Activated effector memory CD4-positive, alpha-beta T cell treated with Interleukin-2 at 50 U/mL for 16 hours (primary cell): Measurements from ENCODE around the gene MICAL3.

ENCODE experiments used
- DNase-seq: peaks from one replicate; pipeline ENCODE4 v3.0.0-alpha.2; 2020

MICAL3 gene

DNA sequence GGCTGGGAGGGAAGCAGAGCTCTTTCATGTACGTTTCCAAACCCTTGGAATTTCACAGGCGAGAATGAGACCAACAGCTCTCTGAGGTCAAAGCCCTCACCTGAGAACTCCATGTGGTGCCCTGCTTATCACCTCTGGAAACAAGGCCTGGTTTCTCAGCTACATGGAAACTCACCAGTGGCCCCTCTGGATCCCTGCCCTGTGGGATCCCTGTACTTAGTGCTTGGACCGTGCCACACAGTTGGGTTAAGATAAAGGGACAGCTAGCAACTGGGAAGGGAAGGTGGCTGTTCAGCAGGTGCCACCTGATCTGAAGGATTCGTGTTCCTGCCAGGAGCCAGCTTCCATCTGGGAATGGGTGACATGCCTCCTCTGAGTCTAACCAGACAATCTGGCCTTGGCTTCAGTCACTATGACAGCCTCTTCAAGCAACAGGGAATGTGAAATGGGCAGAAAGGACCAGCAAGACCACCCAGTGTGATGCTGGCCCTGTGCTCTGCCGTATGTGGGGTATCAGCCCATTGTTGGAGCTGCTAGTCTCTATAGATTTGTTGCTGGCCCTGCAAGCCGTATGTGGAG, 195.8 kb downstream of the MICAL3 start:
- no peak for DNase-seq

DNA sequence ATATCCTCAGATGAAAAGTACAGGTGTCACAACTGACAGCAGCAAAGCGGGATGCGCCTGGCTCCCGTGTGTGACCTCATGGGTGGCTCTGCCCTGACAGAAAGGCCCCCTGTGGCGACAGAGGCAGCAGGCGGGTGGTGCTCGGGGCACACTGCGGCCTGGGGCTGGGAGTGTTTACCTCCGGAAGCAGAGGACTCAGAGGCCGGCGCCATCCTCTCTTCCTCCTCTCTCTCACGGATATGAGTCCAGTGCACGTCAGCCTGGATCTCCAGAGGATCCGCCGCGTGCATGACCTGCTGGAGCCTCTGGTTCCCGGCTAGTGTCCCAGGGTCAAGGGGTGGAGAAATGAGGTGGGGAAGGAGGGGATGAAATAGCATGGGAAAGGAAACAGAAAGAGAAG, 196.9 kb downstream of the MICAL3 start:
- DNase-seq = no peak

DNA sequence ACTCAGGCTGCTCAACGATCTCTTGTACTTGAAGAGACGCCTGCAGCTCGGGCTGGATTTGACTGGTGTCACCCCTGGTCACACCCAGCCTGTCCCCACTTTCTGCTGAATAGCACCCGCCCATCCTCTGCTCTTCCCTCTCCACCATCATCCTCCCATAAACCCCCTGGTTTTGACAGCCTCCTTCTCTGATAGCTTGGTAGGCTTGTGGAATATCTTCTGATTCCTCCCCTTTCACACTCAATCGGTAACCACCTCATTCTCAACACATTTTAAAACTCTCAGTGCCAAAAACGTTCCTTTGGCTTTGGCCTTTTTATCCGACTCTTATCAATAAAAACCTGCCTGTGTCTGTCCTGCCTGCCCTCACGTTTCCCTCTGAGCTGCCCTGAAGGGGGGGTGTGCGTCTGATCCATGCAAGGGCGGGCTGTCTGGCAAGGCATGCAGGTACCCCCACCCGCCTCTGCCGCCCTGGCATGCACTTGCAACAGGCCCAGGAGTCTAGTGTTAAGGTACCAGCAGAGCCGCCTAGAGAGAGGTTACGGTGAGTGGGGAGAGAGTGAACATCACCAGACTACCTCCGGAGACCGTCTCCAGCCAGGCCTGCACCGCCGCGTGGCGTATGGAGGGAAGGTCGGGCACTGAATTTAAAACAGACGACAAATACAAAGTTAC, 198.3 kb downstream of the MICAL3 start:
- DNase-seq = no peak

DNA sequence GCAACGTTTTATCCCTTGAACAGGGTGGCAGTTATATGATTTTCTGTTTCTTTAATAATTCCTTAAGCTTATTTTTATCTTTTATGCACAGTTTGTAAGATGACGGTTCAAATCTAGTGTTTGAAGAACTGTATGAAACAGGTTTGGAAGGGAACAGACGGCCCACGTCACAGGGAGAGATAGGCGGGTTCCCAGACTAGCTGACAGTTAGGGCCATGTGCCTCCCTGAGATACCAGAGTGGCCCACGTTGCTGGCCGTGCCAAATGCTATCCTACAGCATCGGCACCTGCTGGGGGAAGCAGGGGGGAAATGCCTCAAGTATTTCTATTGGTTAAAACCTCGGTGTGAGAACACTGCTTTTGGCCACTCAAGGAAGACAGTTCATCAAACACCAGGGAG, 199.9 kb downstream of the MICAL3 start:
- DNase-seq = no peak

DNA sequence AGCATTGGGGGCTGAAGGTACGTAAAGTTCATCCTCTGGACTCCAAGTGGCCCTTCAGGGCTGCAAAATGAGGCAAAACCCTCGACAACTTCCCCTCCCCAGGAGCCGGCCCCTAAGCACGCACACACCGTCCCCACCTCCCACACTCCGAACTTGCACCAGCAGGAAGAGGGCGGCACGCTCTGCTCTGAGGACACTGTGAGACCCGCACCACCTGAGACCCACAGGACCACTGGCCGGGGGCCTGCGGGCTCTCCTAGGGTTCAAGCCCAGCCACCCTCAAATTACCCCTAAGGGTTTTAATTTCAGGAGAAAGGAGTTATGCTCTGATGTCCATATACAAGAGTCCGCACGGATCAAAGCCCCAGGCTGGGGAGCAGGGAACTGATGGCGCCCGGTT, 200.4 kb downstream of the MICAL3 start:
- no peak for DNase-seq

DNA sequence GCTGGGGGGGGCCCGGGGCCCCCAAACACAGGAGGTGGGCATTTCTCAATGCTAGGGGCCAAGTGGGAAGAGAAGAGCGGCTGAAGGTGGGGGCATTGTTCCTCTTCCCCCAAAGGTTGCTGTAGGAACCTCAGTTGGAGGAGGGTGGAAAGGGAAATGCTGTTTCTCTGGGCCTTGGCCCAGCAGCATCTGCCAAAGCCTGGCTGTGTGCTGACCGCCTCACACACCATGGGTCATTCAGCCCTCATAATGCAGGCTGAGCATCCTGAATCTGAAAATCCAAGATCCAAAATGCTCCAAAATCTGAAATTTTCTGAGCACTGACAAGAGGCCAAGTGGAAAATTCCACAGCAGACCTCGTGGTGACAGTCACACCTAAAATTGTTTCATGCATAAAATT, 201.1 kb downstream of the MICAL3 start:
- no peak for DNase-seq

DNA sequence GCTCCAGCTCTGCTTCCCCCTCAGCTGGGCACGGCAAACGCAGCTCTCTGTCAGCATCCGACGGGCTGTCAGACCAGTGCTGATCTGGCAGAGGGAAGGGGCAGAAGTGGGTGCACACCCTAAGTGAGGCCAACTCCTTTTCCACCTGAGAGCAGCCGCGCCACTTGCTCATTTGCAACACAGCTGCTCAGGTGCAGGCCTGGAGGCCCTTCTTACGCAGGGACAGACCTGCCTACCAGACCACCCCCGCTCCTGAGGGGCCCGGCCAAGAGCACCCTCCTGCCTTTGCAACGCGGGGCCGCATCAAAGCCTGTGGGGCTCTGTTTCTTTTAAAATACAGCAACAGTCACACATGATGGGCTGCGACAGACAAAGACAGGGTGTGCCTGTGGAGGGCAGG, 202.3 kb downstream of the MICAL3 start:
- DNase-seq = no peak

DNA sequence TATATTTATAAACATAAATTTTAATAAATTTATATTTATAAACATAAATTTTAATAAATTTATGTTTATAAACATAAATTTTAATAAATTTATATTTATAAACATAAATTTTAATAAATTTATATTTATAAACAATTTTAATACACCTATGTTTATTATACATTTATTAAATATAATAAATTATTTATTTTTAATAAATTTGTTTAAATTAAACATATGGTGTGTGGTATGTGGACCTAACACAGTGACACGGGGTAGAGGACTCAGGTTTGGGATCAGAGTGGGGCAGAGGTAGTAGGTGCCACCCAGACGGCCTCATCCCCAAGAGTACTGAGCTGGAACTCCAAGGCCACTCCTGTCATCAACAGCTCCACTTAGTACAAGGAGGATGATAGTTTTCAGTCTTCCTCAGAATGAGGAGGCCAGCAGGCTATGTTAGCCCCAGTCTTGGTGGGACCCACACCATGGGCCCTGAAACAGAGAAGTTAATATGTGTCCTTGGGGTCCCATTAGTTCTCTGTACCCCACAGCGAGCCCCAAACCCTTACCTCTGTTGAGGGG, 203.4 kb downstream of the MICAL3 start:
- DNase-seq = no peak

DNA sequence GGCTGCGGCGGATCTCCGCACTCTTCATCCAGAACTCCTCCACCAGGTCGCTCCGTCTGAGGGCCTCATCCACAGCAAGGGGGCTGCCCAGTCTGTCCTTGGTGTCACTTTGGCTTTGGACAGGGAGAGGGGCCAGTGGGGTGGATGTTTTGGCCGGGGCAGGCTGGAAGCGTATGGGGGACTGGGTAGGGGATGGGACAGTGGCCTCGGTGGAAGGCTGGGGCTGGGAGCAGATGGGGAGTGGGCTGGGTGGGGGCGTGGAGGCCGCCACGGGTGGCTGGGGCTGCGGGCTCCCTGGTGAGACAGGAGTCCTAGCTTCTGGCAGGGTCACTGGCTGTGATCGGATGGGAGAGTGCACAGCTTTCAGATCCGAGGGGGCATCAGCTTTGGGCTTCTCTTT, 205.7 kb downstream of the MICAL3 start:
- no peak for DNase-seq

DNA sequence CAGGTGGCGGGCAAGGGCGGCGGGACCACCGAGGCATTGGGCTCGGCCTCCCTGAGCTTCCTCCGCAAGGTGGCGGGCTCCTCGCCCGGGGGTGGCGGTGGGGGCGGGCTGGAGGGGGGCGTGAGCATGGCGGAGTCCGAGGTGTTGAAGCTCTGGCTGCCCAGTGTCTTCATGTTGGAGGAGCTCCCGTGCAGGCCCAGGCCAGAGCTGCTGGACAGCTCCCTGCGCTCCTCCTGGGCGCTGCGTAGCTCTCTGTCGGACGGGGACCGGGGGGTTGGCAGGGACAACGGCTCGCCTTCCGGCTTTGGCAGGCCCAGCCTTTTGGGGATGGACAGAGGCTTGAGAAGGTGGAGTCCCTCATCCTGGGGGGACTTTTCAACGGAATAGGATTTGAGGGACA, 206.2 kb downstream of the MICAL3 start:
- DNase-seq = no peak

DNA sequence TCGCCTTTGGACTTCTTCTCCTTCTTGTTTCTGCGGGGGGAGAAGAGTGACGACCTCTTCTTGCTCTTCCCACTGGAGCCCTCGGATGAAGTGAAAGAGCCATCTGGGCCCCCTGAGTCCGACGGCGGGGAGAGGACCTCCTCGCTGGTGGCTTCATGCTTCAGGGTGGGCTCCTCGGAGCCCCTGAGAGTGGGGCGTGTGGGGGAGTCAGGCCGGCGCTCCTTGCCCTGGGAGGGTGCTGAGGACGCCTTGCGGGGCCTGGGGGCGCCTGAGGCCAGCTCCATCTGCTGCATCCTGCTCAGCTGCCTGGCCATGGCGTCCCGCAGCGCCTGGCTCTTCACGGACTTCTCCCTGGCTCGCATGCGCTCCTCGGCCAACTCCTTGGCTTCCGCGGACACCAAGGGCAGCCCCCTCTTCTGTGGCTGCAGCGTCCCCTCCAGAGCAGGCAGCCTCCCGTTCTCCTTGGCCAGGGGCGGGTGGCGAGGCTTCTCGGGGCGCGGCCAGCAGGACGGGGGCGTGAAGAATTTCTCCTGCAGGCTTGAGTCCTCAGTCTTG, 206.8 kb downstream of the MICAL3 start:
- no peak for DNase-seq

DNA sequence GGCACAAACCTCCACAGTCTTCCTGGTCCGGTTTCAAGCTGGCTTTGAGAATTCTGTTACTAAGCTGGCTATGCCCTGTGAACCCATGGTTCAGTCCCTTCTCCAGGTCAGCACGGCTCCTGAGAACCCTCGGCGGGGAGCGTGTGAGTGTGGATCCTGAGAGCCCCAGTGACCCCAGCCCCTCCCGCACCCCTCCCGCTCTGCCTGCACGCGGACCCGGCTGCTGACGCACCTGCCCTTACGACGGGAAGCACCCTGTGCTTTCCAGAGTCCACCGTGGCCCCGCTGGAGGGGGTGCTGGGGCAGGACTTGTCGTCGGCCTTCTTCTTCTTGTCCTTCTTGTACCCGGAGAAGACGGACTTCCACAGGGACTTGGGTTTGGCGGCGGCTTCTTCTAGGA, 207.3 kb downstream of the MICAL3 start:
- DNase-seq = no peak

DNA sequence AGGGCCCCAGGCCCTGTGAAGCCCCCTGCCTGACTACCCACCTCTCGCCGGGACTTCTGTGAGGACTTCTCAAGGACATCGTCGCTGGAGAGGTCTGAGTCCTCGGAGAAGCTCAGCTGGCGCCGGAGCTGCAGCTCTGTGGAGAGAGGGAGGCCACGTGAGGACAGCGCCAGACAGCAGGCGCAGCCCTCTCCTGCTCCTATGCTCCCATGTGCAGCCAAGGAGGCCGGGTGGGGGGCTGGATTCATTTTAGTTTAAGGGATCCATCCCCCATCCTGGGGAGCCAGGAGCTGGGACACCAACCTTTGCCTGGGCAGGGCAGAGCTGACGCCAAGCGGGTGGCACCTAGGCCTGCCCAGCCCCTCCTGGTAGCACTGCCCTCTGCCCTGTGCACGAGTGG, 207.7 kb downstream of the MICAL3 start:
- no peak for DNase-seq

DNA sequence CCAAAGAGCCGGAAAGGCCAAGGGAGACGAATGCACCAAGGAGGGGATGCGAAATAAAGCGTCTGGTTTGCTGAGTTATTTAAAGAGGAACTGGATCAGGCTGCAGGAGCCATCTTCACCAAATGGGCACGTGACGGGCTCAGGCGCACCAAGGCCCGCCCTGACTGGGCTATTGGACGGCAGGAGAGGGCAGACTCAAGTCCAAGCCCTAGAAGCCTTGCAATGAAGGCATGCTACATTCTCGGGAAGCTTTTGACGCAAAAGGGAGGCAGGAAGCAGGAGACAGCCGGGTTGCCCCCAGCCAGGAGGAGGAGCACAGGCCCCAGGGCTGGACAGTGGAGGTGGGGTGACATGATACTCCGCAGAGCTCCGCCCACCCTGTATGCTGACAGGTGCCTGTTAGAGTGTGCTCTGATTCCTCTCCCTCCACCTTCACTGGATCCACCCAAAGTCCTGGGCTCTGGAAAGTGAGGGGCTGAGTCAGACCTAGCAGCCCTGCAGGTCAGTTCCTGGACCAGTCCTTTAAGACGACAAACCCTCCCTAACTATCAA, 208.6 kb downstream of the MICAL3 start:
- no peak for DNase-seq

DNA sequence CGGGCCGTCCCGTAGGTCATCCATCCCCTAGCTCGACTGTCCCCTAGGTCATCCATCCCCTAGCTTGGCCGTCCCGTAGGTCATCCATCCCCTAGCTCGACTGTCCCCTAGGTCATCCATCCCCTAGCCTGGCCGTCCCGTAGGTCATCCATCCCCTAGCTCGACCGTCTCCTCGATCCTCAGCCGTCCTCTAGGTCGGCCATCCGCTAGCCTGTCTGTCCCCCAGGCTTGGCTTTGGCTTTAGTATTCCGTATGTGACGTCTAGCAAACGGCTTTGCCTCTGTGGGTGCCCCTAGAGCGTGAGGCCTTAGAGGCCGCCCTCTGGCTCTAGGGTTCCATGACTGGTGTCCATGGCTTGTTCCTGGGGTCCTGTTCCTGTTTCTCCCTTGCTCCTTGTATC, 209.5 kb downstream of the MICAL3 start:
- no peak for DNase-seq

DNA sequence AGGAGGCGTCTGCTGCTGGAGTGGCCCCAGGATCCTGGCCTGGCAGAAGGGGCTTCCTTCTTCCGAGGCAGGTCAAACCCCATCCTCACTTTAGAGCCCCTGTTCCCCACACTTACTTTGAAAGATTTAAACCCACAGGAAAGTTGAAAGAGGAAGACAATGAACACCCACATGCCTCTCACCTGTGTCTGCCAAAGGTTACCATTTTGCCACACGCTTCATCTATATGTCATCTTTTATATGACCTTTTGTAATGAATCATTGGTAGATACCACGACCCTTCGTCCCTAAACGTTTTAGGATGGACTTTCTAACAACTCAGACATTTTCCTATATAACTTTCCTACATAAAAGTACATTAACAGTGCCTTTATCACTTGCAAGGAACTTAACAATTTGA, 210.3 kb downstream of the MICAL3 start:
- no peak for DNase-seq

DNA sequence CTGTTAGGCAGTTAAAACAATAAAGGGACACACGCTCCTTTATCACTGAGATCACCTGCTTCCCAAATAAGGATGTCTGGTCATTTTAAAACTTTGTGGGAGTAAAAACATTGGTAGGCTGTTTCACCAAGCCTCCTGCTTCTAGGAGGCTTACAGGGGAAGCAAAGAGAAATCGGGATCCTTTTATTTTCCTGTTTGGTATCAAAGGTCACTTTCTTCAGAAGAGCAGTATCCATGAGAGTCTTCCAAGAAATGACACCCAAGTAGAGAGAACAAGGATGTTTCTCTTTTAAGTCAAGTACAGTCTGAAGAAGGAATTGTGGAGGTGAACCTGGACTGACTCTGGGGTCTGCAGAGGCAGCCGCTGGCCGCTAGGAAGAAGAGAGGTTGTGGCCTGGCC, 213.2 kb downstream of the MICAL3 start:
- DNase-seq = no peak

DNA sequence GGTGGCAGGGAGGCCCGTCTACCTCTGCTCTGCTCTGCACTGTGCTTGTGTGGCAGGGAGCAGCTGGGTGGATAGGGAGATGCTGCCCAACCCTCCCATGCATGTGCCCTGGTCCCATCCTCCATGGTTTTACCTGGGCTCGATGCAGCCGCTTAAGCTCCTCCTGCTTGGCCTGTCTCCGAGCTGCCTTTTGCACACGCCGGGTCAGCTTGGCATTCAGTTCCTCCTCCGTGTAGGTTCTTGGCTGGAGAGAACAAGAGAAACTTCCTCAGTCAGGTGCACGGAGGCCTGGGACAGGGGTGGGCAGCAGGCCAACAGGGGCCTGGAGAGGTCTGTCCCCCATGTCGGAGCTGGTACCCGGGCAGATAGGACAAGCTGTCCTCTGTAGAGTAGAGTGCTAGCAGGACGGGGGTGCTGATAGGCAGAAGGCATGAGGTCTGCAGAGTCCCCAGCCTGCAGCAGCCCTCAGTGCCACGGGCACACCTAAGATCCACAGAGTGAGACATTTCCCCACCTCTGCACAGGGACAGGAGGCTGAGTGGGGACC, 213.7 kb downstream of the MICAL3 start:
- DNase-seq = no peak

DNA sequence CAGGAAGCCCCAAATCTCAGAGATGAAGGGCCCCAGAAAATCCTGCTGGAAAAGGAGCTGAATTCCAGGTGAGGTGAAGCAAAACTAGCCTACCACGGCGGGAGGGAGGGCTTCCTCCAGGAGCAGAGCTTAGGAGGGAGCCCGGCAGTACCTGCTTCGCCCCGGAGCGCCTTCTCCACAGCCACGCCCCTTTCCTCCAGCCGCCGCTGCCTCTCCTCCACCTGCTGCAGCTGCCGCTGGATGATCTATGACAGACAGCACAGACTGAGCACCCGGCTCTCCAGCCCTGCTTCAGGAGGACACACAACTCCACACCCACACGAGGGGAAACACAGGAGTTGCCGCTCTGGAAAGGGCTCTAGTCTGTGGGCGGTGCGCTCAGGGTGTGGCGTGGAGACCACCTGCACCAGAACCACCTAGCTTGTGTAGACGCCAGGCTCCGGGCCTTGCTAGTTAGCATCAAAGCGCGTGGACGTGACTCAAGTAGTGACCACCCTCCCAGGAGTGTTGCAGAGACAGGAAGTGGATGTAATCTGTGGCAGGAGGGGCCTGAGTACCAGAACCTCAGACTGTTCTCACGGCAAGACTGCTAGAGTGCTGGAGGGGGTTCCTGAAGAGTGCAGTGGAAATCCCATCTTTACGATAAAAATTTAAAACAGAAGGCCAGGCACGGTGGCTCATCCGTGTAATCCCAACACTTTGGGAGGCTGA, 215.5 kb downstream of the MICAL3 start:
- no peak for DNase-seq

DNA sequence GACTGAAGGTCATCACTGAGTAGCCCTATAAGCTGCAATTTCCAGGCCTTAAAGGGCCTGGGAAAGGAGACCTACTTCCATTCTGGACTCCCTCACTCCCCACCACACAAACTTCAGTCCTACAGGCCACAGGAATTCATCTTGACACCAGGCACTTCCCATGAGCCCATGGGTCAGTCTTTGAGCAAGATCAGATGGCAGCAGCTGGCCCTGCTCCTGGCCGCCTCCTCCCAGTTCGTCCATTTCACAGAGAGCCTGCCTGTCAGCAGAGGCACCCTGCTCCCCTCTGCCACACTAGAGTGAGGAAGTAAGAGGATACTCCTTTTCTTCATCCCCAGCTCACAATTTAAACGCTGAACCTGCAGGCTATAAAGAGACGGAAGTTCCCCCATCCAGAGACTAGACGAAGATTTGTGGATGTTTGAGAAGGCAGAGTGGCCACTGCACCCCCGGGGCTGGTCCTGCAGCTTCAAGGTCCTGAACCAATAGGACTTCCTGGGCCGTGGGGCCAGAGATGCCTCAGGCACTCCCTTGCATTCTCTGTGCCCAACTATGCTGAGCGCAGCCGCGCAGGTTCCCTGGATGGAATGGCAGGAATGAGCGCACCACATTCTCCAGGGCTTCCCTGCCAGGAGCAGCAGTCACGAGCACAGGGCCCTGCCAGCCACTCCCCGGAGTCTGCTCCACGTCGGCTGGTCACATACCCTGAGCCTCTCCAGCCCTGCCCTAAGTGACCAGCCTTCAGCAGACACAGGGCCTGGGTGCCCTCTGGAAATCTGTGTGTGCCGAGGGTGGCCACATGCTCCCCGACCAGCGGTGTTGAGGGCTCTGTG, 216.6 kb downstream of the MICAL3 start:
- DNase-seq = no peak

DNA sequence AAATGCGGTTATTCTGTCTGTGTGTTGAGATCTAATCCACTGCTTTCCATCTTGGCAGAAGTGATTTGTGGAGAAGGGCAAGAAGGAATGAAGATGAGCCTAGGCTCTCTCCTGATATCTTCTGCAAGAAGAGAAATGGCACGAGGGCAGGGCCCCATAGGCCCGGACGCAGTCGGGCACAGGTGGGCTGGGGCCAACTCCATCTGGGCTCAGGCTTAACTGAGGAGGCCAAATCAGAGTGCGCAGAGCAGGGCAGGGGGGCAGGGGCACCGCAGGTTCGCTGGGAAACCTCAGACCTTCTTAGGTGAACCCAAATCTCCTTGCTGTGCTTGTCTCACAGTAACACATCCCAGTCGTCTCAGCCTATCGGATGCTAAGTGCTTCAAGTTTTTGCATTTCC, 217.3 kb downstream of the MICAL3 start:
- DNase-seq = no peak

DNA sequence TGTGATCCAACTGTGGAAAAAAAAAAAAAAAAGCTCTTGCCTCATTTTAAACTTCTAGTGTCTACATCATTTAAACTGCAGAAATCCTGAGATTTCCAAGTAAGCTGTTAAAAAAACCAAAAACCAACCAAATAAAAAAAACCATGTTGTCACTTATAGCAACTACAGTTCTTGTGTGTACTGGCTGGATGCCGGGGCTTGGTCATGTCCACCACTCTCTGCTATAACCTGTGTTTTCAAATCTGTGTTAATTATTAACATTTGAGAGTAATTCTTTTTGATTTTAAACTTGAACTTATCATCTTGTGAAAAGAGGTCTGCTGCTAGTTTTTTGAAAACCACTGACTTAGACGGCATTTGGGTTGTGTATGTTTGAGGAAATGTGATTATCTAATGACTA, 217.9 kb downstream of the MICAL3 start:
- DNase-seq = no peak
